H1 (cell line): ENCODE results near the gene MICALL2. TPM values are rescaled to one million over a fixed set of nuclear protein-coding genes. Genes with fewer than 3 reads are reported as not detected.
"Not testable (repeated sequence)": the region's sequence is repeated elsewhere in the genome, so short reads cannot be mapped to it uniquely, and the experiment has no call there.

Source experiments
- CTCF ChIA-PET: fragments of 300-600 bp; sonication (Branson Sonifier 250); formaldehyde crosslinking; loops from one replicate; lab custom pipeline; 2021; ENCODE audit not compliant: partially characterized antibody; lab: Charles Lee
- POLR2A ChIA-PET: fragments of 300-600 bp; sonication (Branson Sonifier 250); formaldehyde crosslinking; loops from one replicate; lab custom pipeline; 2021; ENCODE audit warnings: inconsistent platforms; ENCODE audit not compliant: partially characterized antibody; lab: Charles Lee
- DNase-seq, 2 experiments: peaks; one replicate each; pipeline versions ENCODE4 v3.0.0 to v3.0.0-alpha.2; 2010 to 2022; ENCODE audit warnings: low spot score in 2 of 2, low read depth in 1 of 2, mixed read lengths in 1 of 2
- FAIRE-seq: peaks from 2 replicates; lab custom pipeline; 2011; peaks lifted over from hg19 to GRCh38; lab: Jason Lieb, UNC
- H2AFZ ChIP-seq: 2 replicates; pipeline ENCODE4 v1.8.1; 2012; ENCODE audit warnings: low read length, inconsistent platforms
- H2AK5ac ChIP-seq: 2 replicates; pipeline ENCODE4 v1.6.1; 2013; ENCODE audit warnings: low read depth, low read length
- H2BK120ac ChIP-seq: replicated peaks from 2 replicates; pipeline ENCODE3; 2013; ENCODE audit warnings: low read depth, low read length, inconsistent platforms
- H2BK12ac ChIP-seq: 2 replicates; pipeline ENCODE4 v1.6.1; 2013; ENCODE audit warnings: low read depth, low read length
- H2BK15ac ChIP-seq: 2 replicates; pipeline ENCODE4 v1.6.1; 2013; ENCODE audit warnings: low read length
- H2BK20ac ChIP-seq: 2 replicates; pipeline ENCODE4 v1.6.1; 2013; ENCODE audit warnings: low read length
- H2BK5ac ChIP-seq: 2 replicates; pipeline ENCODE4 v1.6.1; 2013; ENCODE audit warnings: low read depth, low read length
- H3K14ac ChIP-seq: 2 replicates; pipeline ENCODE4 v1.6.1; 2013; ENCODE audit warnings: inconsistent platforms; ENCODE audit not compliant: insufficient read length
- H3K18ac ChIP-seq: 2 replicates; pipeline ENCODE4 v1.6.1; 2013; ENCODE audit warnings: low read length; ENCODE audit errors: extremely low read depth
- H3K23ac ChIP-seq: 2 replicates; pipeline ENCODE4 v1.6.1; 2013; ENCODE audit warnings: inconsistent platforms; ENCODE audit not compliant: insufficient read length
- H3K23me2 ChIP-seq: 2 replicates; pipeline ENCODE4 v1.6.1; 2013; ENCODE audit warnings: low read depth, low read length
- H3K27ac ChIP-seq: 2 replicates; pipeline ENCODE4 v1.6.1; 2011; ENCODE audit warnings: low read depth, low read length, inconsistent platforms
- H3K27me3 ChIP-seq, 4 experiments: replicated peaks in 1 of 4; 1 replicate in 1 of 4; 2 replicates in 3 of 4; pipeline versions ENCODE4 v1.6.1 to v1.8.1; 2011 to 2013; ENCODE audit warnings: low read length in 3 of 4, mild to moderate bottlenecking in 3 of 4, inconsistent platforms in 2 of 4, mixed read lengths in 2 of 4, moderate library complexity in 1 of 4; ENCODE audit not compliant: control insufficient read depth in 3 of 4, insufficient read depth in 3 of 4; ENCODE audit errors: extremely low read depth in 1 of 4
- H3K36me3 ChIP-seq, 4 experiments: 2 replicates each; pipeline versions ENCODE4 v1.6.1 to v1.8.1; 2011 to 2013; ENCODE audit warnings: mild to moderate bottlenecking in 4 of 4, low read length in 3 of 4, moderate library complexity in 2 of 4, control low read depth in 1 of 4, inconsistent platforms in 1 of 4; ENCODE audit not compliant: insufficient read depth in 4 of 4, control insufficient read depth in 2 of 4
- H3K4ac ChIP-seq: replicated peaks from 2 replicates; pipeline ENCODE3; 2013; ENCODE audit warnings: low read length, low read depth, mixed read lengths, inconsistent platforms; ENCODE audit not compliant: insufficient read length
- H3K4me1 ChIP-seq, 4 experiments: replicated peaks in 1 of 4; 1 replicate in 1 of 4; 2 replicates in 3 of 4; pipeline versions ENCODE4 v1.6.1 to v1.8.1; 2011 to 2013; ENCODE audit warnings: low read length in 3 of 4, inconsistent platforms in 2 of 4, mixed read lengths in 1 of 4; ENCODE audit not compliant: insufficient read depth in 4 of 4, control insufficient read depth in 3 of 4
- H3K4me2 ChIP-seq, 2 experiments: 2 replicates each; pipeline versions ENCODE4 v1.6.1 to v1.8.1; 2011 to 2013; ENCODE audit warnings: low read depth in 2 of 2, low read length in 2 of 2, control low read depth in 1 of 2, inconsistent platforms in 1 of 2, mild to moderate bottlenecking in 1 of 2; ENCODE audit not compliant: insufficient read depth in 1 of 2
- H3K4me3 ChIP-seq, 4 experiments: fragments of 200-600, 300-600 bp in 1 of 4; sonication (generic), shearing (Covaris generic), sonication (Bioruptor Twin) in 1 of 4; 2 replicates each; pipeline versions ENCODE4 v1.5.1 to v1.8.1; 2011 to 2016; ENCODE audit warnings: low read length in 4 of 4, low read depth in 3 of 4, control low read depth in 2 of 4, inconsistent platforms in 2 of 4, mild to moderate bottlenecking in 2 of 4, mixed read lengths in 1 of 4, moderate library complexity in 1 of 4; ENCODE audit not compliant: insufficient read depth in 2 of 4; ENCODE audit errors: extremely low read depth in 1 of 4
- H3K56ac ChIP-seq: replicated peaks from 2 replicates; pipeline ENCODE3; 2013; ENCODE audit warnings: low read depth, mild to moderate bottlenecking, mixed read lengths, low read length, inconsistent platforms; ENCODE audit not compliant: insufficient read length
- H3K79me1 ChIP-seq: 2 replicates; pipeline ENCODE4 v1.6.1; 2013; ENCODE audit warnings: low read depth, low read length, control low read depth
- H3K79me2 ChIP-seq, 2 experiments: 2 replicates each; pipeline versions ENCODE4 v1.6.1 to v1.8.1; 2012 to 2013; ENCODE audit warnings: low read length in 2 of 2, mild to moderate bottlenecking in 2 of 2, inconsistent platforms in 1 of 2; ENCODE audit not compliant: insufficient read depth in 2 of 2, control insufficient read depth in 1 of 2
- H3K9ac ChIP-seq, 4 experiments: replicated peaks in 1 of 4; 1 replicate in 1 of 4; 2 replicates in 3 of 4; pipeline versions ENCODE4 v1.6.1 to v1.8.1; 2011 to 2013; ENCODE audit warnings: low read depth in 3 of 4, low read length in 3 of 4, control low read depth in 2 of 4, mild to moderate bottlenecking in 2 of 4, moderate library complexity in 2 of 4, inconsistent platforms in 1 of 4; ENCODE audit errors: extremely low read depth in 1 of 4
- H3K9me3 ChIP-seq, 2 experiments: 2 replicates each; pipeline versions ENCODE4 v1.6.1 to v1.8.1; 2012 to 2013; ENCODE audit warnings: mild to moderate bottlenecking in 2 of 2, moderate library complexity in 2 of 2, control low read depth in 1 of 2, inconsistent platforms in 1 of 2, low read depth in 1 of 2, low read length in 1 of 2, mixed read lengths in 1 of 2; ENCODE audit not compliant: insufficient read depth in 2 of 2
- H4K20me1 ChIP-seq, 2 experiments: replicated peaks in 1 of 2; 2 replicates each; pipeline versions ENCODE3 to v1.8.1; 2011 to 2013; ENCODE audit warnings: inconsistent platforms in 2 of 2, low read length in 2 of 2, mild to moderate bottlenecking in 1 of 2; ENCODE audit not compliant: insufficient read depth in 2 of 2, control insufficient read depth in 1 of 2
- H4K5ac ChIP-seq: 2 replicates; pipeline ENCODE4 v1.6.1; 2013; ENCODE audit warnings: low read length, low read depth, mixed read lengths, inconsistent platforms; ENCODE audit not compliant: insufficient read length
- H4K8ac ChIP-seq: 2 replicates; pipeline ENCODE4 v1.8.0; 2013; ENCODE audit warnings: mild to moderate bottlenecking, moderate library complexity, low read length, inconsistent platforms; ENCODE audit not compliant: insufficient read depth; ENCODE audit errors: extremely low read depth
- H4K91ac ChIP-seq: replicated peaks from 2 replicates; pipeline ENCODE3; 2013; ENCODE audit warnings: low read length, mixed read lengths, inconsistent platforms; ENCODE audit not compliant: insufficient read length
- WGBS, 2 experiments: shearing (Covaris generic) in 1 of 2; methylation state at CpG; one replicate each; pipeline versions ENCODE4 v1.1.6 to v1.1.7; 2013 to 2015; ENCODE audit warnings: low lambda C conversion rate in 2 of 2, mixed read lengths in 2 of 2, inconsistent platforms in 1 of 2, low coverage in 1 of 2, missing lambda C conversion rate in 1 of 2; ENCODE audit not compliant: insufficient replicate concordance in 2 of 2, insufficient coverage in 1 of 2, insufficient read length in 1 of 2; ENCODE audit errors: extremely low coverage in 1 of 2, missing lambda C conversion rate in 1 of 2; 5-methylcytosine and 5-hydroxymethylcytosine counted together
- polyA plus RNA-seq, 7 experiments: library from polyadenylated mRNA; depleted of rRNA in 3 of 7; stranded (reverse) in 5 of 7; unstranded in 2 of 7; fragments of >200 nt in 5 of 7; fragments of 200-250 nt in 2 of 7; gene quantifications; 1 replicate in 5 of 7; 2 replicates in 1 of 7; 4 replicates in 1 of 7; pipeline versions ENCODE4 v1.2.1 to v1.2.3, GENCODE V29; 2011 to 2013; ENCODE audit warnings: missing spikeins in 2 of 7, mixed read lengths in 2 of 7
- total RNA-seq: library from RNA; stranded (reverse); fragmentation: NEBNext Ultra II Directional; extraction: Animal tissue kit (Norgen Biotek cat#: 25700); gene quantifications from 2 replicates; pipeline ENCODE4 v1.2.1, GENCODE V29; 2021

Gene MICALL2
- total and polyA plus RNA-seq, 2 of the 8 experiments (the other 6 are each of a cell fraction or from before 2014, with no cell fraction given) = 5.3 to 8.5 TPM

GRCh38 chr7:1443587-1444200 is 15.6 kb downstream of the MICALL2 start:
- not testable (repeated sequence) for H2BK120ac ChIP-seq, H3K4me2 ChIP-seq, H2BK5ac ChIP-seq, H3K9ac ChIP-seq, DNase-seq, H2AK5ac ChIP-seq, H4K5ac ChIP-seq, H2BK20ac ChIP-seq, H3K4ac ChIP-seq, H3K23ac ChIP-seq, H3K79me2 ChIP-seq, H3K14ac ChIP-seq, H3K79me1 ChIP-seq, H3K36me3 ChIP-seq, H2BK15ac ChIP-seq, H2AFZ ChIP-seq, H3K27me3 ChIP-seq, H3K18ac ChIP-seq, H3K27ac ChIP-seq, H4K91ac ChIP-seq, H3K23me2 ChIP-seq, H2BK12ac ChIP-seq, FAIRE-seq, H4K20me1 ChIP-seq, H3K4me1 ChIP-seq, H3K4me3 ChIP-seq, H3K56ac ChIP-seq, H3K9me3 ChIP-seq
- ChIA-PET CTCF (interaction anchor here (0.6 to 1.9 kb wide), 4 partner anchors 11 to 62 kb away, joined by 3 to 4 read pairs (median 3); no protein-coding TSS in a partner anchor), POLR2A (interaction anchor here (1.0 kb wide), 1 partner anchor 17 kb away, joined by 3 read pairs; no protein-coding TSS in a partner anchor)
- H4K8ac ChIP-seq = 0 out of 2 replicates have a peak overlapping the region, but pooled peaks have one; percentile 28
- WGBS, 2 experiments = 94% methylated on average over 24 of the region's 42 CpGs; no CpG with 5 or more reads in 1 of the 2 experiments
